Measurements from ENCODE around the gene TMEM165. TPM values are rescaled to one million over a fixed set of nuclear protein-coding genes. Genes with fewer than 3 reads are reported as not detected.

TMEM165 gene
- total RNA-seq, 1 donor from 2014 or later: 78.0 TPM

DNA sequence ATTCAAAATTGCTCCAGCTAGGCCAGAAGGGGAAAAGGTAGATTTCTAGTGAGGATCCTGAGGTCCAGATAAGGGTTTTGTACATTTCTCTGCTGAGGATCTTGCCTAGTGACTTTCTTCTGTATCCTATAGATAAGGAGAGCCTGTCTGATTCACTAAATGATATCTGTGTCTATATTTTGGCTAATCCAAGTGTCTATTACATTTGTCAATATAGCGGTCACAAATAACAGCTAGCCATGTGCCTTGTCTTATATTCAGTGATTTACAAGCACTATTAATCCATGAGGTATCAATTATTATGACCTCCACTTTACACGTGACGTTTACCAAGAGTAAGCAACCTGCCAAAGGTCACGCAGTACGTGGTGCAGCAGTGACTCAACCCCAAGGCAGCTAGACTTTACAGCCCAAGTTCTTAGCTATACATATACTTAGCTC, 41.6 kb downstream of the TMEM165 start:
- Mint-ChIP-seq H3K9me3 (ENCODE audit: unreplicated experiment) (no peaks in the 10 kb centered on the region), H3K36me3 (ENCODE audit: unreplicated experiment) (no peaks in the 10 kb centered on the region), H3K27ac (ENCODE audit: unreplicated experiment) (no peak overlapping the region), H3K4me3 (ENCODE audit: unreplicated experiment) (no peak overlapping the region), H3K27me3 (ENCODE audit: unreplicated experiment) (no peaks in the 10 kb centered on the region), H3K4me1 (ENCODE audit: low read depth, unreplicated experiment) (no peaks in the 10 kb centered on the region)
- DNase-seq: no peak
- TF ChIP-seq, protein P1, sequence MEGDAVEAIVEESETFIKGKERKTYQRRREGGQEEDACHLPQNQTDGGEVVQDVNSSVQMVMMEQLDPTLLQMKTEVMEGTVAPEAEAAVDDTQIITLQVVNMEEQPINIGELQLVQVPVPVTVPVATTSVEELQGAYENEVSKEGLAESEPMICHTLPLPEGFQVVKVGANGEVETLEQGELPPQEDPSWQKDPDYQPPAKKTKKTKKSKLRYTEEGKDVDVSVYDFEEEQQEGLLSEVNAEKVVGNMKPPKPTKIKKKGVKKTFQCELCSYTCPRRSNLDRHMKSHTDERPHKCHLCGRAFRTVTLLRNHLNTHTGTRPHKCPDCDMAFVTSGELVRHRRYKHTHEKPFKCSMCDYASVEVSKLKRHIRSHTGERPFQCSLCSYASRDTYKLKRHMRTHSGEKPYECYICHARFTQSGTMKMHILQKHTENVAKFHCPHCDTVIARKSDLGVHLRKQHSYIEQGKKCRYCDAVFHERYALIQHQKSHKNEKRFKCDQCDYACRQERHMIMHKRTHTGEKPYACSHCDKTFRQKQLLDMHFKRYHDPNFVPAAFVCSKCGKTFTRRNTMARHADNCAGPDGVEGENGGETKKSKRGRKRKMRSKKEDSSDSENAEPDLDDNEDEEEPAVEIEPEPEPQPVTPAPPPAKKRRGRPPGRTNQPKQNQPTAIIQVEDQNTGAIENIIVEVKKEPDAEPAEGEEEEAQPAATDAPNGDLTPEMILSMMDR (IDR thresholded peaks at IDR 0.05; ENCODE audit: partially characterized antibody, unreplicated experiment): no peak

- no peak overlapping the region for H3K27ac Mint-ChIP-seq (ENCODE audit: unreplicated experiment)
- no peaks in the 10 kb centered on the region for H3K4me1 Mint-ChIP-seq (ENCODE audit: low read depth, unreplicated experiment)
- H3K36me3 Mint-ChIP-seq (ENCODE audit: unreplicated experiment): no peaks in the 10 kb centered on the region
- no peaks in the 10 kb centered on the region for H3K27me3 Mint-ChIP-seq (ENCODE audit: unreplicated experiment)
- no peak for DNase-seq
- H3K4me3 Mint-ChIP-seq (ENCODE audit: unreplicated experiment): no peak overlapping the region
- TF ChIP-seq, protein P1 (IDR thresholded peaks at IDR 0.05; ENCODE audit: partially characterized antibody, unreplicated experiment): no peak
- H3K9me3 Mint-ChIP-seq (ENCODE audit: unreplicated experiment): no peaks in the 10 kb centered on the region
Observed at GRCh38 chr4:55437823-55438222, 42.1 kb downstream of the TMEM165 start.

DNA sequence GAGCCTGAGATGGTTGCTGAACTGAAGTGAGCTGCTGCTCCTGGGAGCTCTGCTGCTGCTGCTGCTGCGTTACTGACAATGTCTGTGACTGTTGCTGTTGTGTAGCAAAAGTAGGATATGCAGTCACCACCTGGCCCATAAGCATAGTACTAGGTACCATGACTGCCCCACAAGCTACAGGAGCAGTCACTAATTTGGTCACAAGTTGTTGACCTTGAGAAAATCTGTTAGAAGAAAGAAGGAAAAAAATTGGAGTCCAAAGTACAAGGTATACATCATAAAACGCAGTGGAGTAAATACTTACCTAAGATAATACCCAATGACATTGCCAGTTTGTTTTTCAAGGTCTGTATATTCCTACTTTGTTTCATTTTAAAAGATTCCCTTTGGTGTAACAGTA, 42.6 kb downstream of the TMEM165 start:
- no peaks in the 10 kb centered on the region for H3K4me1 Mint-ChIP-seq (ENCODE audit: low read depth, unreplicated experiment)
- TF ChIP-seq, protein P1 (IDR thresholded peaks at IDR 0.05; ENCODE audit: partially characterized antibody, unreplicated experiment): no peak
- no peak overlapping the region for H3K4me3 Mint-ChIP-seq (ENCODE audit: unreplicated experiment)
- no peak for DNase-seq
- no peaks in the 10 kb centered on the region for H3K36me3 Mint-ChIP-seq (ENCODE audit: unreplicated experiment)
- H3K27me3 Mint-ChIP-seq (ENCODE audit: unreplicated experiment): no peaks in the 10 kb centered on the region
- H3K9me3 Mint-ChIP-seq (ENCODE audit: unreplicated experiment): no peaks in the 10 kb centered on the region
- no peak overlapping the region for H3K27ac Mint-ChIP-seq (ENCODE audit: unreplicated experiment)

DNA sequence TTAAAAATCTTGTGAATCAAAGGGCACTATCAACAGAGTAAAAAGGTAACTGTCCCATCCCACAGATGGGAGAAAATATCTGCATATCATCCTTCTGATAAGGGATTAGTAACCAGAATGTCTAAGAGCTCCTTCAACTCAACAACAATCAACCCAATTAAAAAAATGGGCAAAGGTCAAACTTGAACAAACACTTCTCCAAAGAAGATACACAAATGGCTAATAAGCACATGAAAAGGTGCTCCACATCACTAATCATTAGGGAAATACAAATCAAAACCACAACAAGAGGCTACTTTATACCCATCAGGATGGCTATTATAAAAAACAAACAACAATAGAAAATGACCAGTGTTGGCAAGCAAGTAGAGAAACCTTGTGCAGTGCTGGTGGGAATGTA, 43.3 kb downstream of the TMEM165 start:
- TF ChIP-seq, protein P1 (IDR thresholded peaks at IDR 0.05; ENCODE audit: partially characterized antibody, unreplicated experiment): no peak
- H3K9me3 Mint-ChIP-seq (ENCODE audit: unreplicated experiment): no peaks in the 10 kb centered on the region
- no peaks in the 10 kb centered on the region for H3K4me1 Mint-ChIP-seq (ENCODE audit: low read depth, unreplicated experiment)
- H3K4me3 Mint-ChIP-seq (ENCODE audit: unreplicated experiment): no peak overlapping the region
- no peak for DNase-seq
- H3K27me3 Mint-ChIP-seq (ENCODE audit: unreplicated experiment): no peaks in the 10 kb centered on the region
- H3K36me3 Mint-ChIP-seq (ENCODE audit: unreplicated experiment): no peaks in the 10 kb centered on the region
- H3K27ac Mint-ChIP-seq (ENCODE audit: unreplicated experiment): no peak overlapping the region

GRCh38 chr4:55440786-55441185, 45.0 kb downstream of the TMEM165 start:
- Mint-ChIP-seq H3K4me1 (ENCODE audit: low read depth, unreplicated experiment) (no peaks in the 10 kb centered on the region), H3K4me3 (ENCODE audit: unreplicated experiment) (no peak overlapping the region), H3K27ac (ENCODE audit: unreplicated experiment) (no peak overlapping the region), H3K36me3 (ENCODE audit: unreplicated experiment) (no peaks in the 10 kb centered on the region), H3K9me3 (ENCODE audit: unreplicated experiment) (no peaks in the 10 kb centered on the region), H3K27me3 (ENCODE audit: unreplicated experiment) (no peaks in the 10 kb centered on the region)
- DNase-seq: no peak
- TF ChIP-seq, protein P1 (IDR thresholded peaks at IDR 0.05; ENCODE audit: partially characterized antibody, unreplicated experiment): no peak

Data from glutamatergic neuron (in vitro differentiated cells).